GM19397 (cell line): ENCODE data around the gene IQGAP3.
"Not testable (repeated sequence)": the region's sequence is repeated elsewhere in the genome, so short reads cannot be mapped to it uniquely, and the experiment has no call there.

Experiments
- ATAC-seq: cut with Tn5 transposase; IDR thresholded peaks from one replicate; pipeline ENCODE4 v1.9.1; 2021; ENCODE audit warnings: mild to moderate bottlenecking, moderate library complexity; ENCODE audit not compliant: unreplicated experiment

Gene IQGAP3

DNA sequence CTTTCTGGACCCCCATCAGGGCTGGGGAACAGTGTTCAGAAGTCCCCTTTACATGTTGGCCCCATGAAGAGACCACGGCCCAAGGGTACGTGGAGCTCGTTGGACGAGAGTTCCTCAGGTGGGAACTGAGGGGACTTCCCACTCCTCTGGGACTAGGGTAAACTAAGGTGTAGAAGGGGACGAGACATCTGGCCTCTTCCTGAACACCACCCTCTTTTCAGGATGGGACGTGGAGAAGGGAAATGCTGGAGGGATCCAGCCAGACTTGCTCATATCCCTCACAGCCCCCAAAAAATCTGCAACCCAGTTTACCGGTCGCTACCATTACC is 21.3 kb upstream of the IQGAP3 start:
- ATAC-seq, result no peak

DNA sequence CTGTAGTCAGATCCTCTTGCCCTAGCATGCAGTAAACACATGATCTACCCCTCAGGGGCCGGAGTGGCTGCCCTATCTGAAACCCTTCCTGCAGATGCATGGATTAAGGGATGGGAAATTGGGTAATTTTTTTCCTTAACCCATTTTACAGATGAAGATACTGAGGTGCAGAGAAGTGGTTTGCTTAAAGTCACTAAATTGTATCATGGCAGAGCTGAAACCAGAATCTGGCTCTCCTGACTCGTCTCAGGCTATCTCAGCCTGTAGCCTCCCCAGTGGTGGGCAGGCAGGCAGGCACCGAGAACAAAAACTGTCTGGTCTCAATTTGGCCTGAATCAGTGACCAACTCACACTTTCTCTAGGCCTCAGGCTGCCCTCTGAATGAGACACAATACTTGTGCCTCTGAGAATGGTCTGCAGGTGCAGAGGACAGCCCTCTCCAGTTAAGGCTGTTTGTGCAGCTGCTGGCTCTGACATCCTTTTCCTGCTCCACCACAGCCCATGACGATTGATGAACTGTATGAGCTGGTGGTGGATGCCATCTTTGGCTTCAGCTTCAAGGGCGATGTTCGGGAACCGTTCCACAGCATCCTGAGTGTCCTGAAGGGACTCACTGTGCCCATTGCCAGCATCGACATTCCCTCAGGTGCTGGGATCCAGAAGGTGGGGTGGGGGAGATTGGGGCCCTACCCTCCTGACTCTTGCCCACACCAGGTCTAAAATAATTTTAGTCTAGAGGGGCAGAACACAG is 20.7 kb upstream of the IQGAP3 start:
- no peak for ATAC-seq

DNA sequence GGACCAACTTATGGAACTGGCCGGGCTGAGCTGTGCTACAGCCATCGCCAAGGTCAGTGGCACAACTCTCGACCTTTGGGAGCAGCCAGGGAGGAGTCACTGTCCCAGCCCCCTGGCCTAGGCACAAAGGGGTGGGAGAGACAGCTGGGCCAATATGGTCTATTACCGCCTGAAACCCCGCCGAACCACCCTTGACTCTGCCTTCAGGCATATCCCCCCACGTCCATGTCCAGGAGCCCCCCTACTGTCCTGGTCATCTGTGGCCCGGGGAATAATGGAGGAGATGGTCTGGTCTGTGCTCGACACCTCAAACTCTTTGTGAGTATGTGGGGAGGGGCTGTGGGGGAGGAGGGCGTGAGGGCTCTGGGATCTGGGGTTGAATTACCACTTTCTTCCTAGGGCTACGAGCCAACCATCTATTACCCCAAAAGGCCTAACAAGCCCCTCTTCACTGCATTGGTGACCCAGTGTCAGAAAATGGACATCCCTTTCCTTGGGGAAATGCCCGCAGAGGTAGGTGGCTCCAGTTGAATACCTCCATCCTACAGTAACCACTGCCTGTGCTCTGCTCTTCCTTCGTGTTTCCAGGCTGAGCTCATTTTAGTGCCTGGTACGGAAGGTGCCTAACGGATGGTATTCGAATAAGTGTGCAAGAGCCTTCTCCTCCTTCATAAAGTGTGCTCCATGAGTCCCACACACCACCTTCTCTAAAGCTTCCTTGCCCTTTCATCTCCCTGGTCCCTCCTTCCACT is 20.0 kb upstream of the IQGAP3 start:
- no peak for ATAC-seq

DNA sequence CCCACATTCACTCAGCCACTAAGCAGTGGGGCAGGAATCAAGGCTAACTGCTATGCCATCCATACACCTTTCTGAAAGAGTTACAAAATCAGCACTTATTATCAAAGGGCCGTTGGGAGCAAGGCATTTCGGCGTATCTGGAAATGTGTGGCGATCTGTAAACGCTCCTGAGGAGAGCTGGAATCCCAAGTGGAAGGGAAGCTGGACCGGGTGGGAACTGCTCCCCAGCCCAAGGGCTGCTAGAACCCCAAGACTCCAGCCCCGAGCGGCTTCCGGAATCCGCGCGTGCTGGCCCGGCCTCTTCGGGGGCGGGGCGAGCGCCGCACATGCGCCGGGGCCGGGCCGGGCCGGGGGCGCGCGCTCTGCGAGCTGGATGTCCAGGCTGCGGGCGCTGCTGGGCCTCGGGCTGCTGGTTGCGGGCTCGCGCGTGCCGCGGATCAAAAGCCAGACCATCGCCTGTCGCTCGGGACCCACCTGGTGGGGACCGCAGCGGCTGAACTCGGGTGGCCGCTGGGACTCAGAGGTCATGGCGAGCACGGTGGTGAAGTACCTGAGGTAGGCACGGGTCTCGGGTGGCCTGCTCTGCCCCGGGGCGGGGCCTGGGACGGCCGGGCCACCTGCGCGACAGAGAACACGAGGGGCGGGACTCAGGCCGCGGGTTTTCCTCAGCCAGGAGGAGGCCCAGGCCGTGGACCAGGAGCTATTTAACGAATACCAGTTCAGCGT is 19.2 kb upstream of the IQGAP3 start, which contains the start of gene NAXE:
NAXE (plus strand) TSS at position 345 of the 726 bp plus-strand sequence; CDS start at position 374, 29 bp downstream.
- peak; percentile 84 for ATAC-seq

DNA sequence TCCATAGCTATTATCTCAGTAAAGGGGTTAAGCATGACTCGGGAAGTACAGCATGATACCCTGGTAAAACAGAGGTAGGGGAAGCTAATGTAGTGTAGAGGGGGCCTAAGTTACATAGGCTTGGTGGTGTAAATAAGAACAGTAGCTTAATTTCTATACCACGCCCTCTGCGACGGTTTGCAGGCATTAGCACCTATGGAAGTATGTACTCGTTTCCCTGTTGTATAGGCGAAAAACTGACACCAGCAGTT is 18.7 kb upstream of the IQGAP3 start:
- ATAC-seq, result no peak

DNA sequence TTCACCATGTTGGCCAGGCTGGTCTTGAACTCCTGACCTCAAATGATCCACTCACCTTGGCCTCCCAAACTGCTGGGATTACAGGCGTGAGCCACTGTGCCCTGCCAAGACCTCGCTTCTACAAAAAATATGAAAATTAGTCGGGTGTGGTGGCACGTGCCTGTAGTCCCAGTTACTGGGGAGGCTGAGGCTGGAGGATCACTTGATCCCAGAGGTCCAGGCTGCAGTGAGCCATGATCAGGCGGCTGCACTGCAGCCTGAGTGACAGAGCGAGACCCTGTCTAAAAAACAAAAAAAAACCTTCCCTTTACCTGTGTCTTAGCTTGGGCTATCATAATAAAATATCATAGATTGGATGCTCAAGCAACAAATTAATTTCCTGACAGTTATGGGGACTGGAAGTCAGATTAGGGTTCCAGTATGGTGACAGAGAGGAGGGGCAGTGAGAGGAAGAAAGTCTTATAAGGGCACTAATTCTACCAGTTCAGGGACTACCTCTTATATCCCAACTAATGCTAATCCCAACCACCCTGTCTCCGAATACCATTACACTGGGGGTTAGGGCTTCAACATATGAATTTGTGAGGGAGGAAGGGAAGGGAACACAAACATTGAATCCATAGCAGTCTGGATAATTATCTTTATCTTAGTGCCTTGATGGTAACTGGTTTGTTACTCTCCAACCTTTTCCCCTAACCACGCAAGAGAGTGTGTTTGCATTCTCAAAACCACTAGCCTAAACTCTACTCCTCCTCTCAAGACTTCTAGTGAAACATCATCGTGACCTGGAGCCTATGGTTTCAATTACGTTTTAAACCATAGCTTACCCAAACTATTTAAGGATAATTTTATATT is 18.2 kb upstream of the IQGAP3 start:
- no peak for ATAC-seq

DNA sequence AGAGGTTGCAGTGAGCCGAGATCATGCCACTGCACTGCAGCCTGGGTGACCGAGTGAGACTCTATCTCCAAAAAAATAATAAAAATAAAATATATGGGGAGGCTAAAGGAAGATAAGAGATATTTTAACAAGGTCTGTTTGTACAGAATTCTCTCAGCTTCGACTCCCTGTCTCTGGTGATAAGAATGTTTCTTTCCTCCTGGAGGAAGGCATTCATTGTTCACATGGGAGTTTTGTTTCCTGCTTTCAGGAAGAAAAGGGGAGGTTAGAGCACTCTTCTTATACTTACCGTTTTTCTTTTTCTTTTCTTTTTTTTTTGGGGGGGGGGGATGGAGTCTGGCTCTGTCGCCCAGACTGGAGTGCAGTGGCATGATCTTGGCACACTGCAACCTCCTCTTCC is 17.2 kb upstream of the IQGAP3 start:
- no peak for ATAC-seq

DNA sequence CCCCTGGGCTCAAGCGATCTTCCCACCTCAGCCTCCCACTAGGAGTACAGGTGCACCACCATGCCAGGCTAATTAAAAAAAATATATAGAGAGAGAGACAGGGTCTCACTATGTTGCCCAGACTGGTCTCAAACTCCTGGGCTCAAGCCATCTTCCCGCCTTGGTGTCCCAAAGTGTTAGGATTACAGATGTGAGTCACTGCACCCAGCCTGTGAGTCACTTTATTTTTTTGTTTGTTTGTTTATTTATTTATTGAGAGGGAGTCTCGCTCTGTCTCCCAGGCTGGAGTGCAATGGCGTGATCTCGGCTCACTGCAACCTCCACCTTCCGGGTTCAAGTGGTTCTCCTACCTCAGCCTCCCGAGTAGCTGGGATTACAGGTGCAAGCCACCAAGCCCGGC is 15.6 kb upstream of the IQGAP3 start:
- not testable (repeated sequence) for ATAC-seq

DNA sequence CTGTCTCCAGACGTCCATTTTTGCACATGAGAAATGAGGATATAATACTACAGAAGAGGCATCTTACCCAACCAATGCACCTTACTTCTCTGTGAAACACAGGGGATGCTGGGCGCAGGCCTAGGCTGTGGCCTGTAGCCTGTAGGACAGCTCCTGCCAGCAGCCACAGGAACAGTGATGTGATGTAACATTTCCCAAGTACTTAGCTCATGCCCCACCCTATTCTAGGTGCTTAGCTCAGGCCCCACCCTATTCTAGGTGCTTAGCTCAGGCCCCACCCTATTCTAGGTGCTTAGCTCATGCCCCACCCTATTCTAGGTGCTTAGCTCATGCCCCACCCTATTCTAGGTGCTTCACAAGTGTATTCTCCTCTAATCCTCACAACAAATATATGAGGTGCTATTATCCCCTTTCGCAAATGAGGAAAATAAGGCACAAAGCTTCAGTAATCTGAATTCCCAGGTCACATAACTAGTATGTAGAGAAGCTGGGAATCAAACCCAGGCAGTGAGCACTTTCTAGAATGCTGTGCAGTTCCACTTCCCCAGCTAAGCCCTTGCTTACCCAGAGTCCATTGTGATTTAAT is 14.6 kb upstream of the IQGAP3 start:
- ATAC-seq, result no peak

DNA sequence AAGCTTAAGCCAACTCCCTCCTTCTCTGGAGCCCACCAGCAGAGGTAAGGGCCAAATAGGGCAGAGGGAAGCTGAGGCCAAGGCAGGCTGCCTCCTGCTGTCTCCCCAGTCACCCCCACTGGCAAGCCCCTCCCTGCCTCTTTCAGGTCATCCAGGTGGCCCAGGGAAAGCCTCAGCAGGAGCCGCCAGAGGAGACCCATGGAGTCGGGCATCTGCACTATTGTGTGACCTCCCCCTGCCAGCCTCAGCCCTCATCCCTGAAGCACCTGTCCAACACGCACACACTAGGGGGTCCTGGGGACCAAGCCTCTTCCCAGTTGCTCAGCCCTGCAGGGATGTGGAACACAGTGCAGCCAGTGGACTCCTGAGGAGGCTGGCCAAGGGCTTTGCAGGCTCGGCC is 14.0 kb upstream of the IQGAP3 start:
- no peak for ATAC-seq

DNA sequence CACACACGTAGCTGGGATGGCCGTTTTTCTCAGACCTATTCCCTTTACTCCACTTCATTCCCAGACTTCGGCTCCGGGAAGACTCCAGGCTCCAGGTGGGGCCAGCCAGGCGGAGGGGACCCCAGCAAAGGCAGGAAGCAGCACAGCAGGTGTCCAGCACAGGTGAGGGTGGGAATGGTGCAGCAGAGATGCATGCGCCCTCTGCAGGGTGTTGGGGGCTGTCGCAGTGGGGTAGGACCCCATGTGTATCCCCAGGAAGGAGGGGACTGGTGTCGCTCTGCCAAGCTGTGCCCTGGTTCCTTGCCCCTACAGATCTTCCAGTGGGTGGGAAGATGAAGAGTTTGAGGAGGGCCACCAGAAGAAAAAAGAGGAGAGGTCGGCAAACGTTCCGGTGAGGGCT is 12.4 kb upstream of the IQGAP3 start:
- no peak for ATAC-seq

DNA sequence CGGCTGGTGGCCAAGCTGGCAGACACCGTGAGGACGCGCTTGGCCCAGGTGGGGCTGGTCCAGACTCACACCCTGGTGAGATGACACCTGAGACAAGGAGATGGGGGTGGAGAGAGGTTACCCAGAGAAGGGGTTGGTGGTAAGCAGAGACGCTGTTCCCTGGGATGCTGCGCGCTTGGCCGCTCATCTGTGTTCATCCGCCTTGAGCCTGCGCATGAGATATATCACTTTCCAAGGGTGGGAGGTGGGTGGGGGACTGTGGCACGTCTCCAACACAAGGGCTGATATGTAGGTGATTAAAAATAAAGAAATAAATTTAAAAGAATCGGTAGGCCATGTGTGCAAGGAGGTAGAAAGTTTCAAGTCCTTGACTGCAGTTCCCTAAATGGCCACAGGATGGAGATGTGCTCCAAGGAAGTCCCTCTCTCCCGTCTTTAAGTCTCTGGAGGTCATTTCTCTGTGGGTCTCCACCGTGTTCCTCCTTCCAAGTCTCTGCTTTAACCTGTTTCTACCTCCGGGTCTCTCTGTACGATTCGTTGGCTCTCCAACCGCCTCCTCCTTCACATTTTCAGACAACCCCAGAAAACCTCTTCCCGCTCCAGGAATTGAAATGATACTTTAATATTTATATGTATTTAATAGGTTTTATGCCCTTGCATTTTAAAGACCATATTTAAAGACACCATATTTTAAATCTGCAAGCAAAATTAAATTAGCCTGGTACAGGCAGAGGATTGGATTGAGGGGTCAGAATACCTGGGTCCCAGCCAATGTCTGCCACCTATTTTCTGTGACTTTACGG is 11.7 kb upstream of the IQGAP3 start:
- ATAC-seq, result no peak

DNA sequence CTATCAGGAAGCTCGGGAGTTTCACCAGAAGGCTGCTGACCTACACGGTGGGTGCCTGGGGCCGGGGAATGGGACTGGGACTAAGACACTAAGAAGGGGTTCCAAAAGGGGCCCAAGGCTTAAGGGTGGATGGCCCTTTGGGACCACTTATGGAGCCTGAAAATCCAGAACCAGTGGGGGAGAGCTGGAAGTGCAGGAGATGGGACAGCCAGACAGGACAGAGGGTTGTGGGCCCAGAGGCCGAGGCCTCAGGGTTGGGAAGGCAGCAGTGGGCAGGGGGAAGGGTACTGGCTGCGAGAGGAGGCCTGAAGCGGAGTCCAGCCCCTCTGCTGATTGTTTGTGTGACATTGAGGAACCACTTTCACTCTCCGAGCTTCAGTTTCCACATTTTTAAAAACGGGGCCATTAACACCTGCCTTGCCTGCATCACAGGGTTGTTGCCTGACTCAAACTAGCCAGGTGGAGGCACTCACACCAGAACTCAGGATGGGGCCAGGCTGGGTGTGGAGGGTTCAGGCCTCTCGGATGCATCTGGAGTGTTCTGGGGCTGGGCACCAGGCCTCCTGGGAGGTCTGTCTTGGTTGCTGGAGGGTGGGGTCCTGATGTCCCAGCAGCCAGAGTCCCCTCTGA is 10.1 kb upstream of the IQGAP3 start:
- ATAC-seq, result no peak

DNA sequence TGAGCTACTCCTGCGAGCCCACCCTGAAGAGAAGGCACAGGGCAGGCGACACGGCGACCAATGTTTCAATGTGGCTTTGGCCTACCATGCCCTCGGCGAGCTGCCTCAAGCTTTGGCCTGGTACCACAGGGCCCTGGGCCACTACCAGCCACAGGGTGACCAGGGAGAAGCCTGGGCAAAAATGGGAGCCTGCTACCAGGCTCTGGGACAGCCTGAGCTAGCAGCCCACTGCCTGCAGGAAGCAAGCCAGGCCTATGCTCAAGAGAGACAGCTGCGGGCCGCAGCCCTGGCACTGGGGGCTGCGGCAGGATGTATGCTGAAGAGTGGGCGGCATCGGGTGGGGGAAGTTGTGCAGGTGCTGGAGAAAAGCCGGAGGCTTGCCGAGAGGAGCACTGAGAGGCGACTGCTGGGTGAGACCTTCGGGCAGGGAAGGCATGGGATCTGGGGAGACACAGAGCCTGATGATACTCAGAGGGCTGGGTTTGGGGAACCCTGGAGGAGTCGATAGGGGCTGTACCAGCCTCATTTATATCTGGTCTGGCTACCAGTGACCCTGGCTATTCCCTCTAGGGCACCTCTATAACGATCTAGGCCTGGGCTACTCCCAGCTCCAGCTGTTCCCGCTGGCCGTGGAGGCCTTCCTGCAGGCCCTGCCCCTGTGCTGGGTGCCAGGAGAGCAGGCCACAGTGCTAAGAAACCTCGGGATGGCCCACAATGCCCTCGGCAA is 9.5 kb upstream of the IQGAP3 start:
- ATAC-seq, result no peak

DNA sequence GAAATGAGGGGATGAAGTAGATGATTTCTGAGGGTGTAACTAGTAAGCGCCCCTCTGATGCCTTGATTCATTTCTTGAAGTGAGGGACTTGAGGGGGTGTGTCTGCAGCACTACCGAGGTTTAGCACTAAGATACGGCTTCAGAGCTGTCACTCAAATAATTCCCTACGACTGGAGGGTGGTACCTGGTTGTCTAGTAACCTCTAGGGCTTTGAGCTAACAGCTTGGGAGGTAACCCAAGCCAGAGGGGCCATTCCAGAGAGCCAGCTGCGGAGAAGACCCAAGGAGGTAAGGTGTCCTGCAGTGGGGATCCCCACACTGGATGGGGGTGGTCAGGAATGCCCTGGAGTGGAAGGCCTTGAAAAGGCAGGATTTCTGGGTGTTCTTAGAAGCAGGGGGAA is 7.1 kb upstream of the IQGAP3 start, which contains the start of gene TTC24:
TTC24 (plus strand) TSS at position 252 of the 400 bp plus-strand sequence. CDS start 1,642 bp downstream, outside the sequence.
- ATAC-seq, result no peak

DNA sequence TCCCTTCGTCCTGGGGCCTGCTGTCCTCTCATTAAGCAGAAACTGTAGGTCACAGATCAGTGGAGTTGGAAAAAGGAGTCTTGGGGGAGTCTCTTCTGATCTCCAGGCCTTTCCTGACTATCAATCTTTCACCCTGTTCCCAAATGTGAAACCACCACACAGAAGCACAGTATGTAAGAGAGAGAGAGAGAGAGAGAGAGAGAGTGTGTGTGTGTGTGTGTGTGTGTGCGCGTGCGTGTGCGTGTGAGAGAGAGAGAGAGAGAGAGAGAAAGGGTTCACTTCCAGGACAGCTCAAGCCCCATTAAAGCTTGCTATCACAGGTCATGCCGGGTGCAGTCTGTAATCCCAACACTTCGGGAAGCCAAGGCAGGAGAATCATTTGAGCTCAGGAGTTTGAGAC is 5.7 kb upstream of the IQGAP3 start:
- no peak for ATAC-seq

DNA sequence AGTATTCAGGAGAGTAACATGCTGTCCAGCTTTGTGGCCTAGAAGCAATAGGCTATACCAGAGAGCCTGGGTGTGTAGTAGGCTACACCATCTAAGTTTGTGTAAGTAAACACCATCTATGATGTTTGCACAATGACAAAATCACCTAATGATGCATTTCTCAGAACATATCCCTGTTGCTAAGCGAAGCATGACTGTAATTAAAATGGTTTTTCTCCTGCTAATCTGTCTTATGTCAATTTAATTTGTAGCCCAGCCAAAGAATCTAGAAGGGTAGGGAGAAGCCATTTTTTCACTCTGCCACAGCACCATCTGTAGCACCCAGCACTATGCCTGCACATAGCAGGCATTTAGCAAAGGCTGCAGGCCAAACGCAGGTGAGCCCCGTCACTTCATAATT is 5.2 kb upstream of the IQGAP3 start:
- no peak for ATAC-seq

DNA sequence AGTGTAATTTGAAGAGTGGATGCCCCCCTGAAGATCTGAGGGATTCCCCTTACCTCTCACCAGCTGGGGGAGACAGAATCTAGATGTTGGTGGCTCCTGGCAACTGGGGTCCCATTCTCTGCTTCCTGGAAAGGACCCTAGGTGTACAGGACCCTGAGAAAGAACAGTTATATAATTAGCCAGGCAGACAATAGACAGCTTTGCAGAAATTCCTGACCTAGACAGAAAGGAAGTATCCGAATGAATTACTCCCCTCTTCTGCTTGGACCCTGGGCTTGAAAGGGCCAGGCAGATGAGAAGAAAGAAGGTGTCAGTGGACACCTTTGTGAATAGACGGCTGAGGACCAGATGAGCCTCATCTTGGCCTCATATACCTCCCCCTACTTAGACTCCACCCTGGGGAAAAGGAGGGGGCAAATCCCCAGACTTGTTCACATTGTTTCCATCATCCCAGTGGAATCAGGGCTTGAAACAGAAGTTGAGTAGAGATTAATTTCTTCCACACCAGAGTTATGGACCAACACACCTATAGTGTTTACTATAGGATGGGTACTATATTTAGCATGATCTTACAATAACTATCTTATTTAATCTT is 1.8 kb upstream of the IQGAP3 start:
- no peak for ATAC-seq

DNA sequence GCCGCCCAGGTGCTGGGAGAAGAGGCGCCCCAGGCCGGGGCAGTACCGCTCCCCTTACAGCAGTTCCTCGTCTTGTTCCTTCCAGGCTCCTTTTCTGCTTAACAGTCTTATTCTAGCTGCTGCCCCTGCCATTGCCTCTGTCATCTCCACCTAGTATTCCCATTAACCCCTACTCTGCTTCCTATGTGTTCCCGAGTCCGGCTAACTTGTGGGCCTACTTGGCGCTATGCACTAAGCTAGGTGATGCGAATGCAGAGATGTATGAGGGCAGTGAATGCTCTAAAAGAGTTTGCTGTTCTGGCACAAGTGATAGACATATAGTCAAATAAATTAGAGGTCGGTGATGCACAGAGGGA is 276 bp upstream of the IQGAP3 start:
- no peak for ATAC-seq
